PC-3 (cell line): ENCODE results near the gene SRXN1.

Source experiments
- CTCF ChIP-seq: fragments of 300-600 bp; sonication (generic); conservative IDR thresholded peaks from 2 replicates; pipeline ENCODE4 v1.5.1; 2017; ENCODE audit warnings: antibody characterized with exemption, low read depth, mild to moderate bottlenecking, low read length
- EZH2 ChIP-seq: fragments of 300-600 bp; sonication (generic); IDR thresholded peaks from one replicate; pipeline ENCODE4 v1.6.1; 2017; ENCODE audit warnings: antibody characterized with exemption, mild to moderate bottlenecking, low read length; ENCODE audit not compliant: unreplicated experiment

GRCh38 chr20:669573-669972, 16.6 kb upstream of the SRXN1 start:
- TF ChIP-seq CTCF (no peak), EZH2 (no peak)
